Sigmoid colon (tissue), 4 donors: Measurements from ENCODE around the gene ABCA13.

Source experiments
- POLR2A ChIP-seq, 2 donors: fragments of 450-650 bp; IDR thresholded peaks; one replicate each; pipeline ENCODE4 v1.6.1; 2016; ENCODE audit warnings: antibody characterized with exemption in 2 of 2, mild to moderate bottlenecking in 2 of 2, moderate library complexity in 2 of 2
- POLR2AphosphoS5 ChIP-seq, 4 donors: sonication (generic); formaldehyde crosslinking; IDR thresholded peaks; one replicate each; pipeline ENCODE4 v1.6.1; 2017; ENCODE audit warnings: antibody characterized with exemption in 4 of 4
- TF ChIP-seq, protein P1 (sequence below), 4 experiments: fragments of 450-650 bp in 3 of 4; fragments of 200-600 bp in 1 of 4; IDR thresholded peaks; one replicate each; pipeline ENCODE4 v1.5.1; 2016 to 2019; ENCODE audit warnings: antibody characterized with exemption in 4 of 4, mild to moderate bottlenecking in 3 of 4, moderate library complexity in 2 of 4

DNA sequence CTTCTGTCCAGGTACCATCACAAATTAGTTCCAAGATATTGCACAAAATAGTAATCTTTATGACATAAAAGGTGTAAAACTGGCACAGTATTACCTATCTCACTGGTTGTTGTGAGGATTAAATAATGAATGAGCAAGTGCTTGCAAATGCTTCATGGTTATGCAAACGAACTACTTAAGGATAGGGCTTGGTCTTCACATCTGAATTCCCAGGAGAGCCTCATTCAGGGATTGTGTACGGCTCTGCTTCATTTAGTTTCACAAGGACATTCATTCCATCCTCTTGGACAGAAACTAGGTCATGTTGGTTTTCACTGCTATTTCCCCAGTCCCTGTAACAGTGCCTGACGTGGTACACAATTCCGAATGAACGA, 12.1 kb downstream of the ABCA13 start:
- TF ChIP-seq, protein P1, sequence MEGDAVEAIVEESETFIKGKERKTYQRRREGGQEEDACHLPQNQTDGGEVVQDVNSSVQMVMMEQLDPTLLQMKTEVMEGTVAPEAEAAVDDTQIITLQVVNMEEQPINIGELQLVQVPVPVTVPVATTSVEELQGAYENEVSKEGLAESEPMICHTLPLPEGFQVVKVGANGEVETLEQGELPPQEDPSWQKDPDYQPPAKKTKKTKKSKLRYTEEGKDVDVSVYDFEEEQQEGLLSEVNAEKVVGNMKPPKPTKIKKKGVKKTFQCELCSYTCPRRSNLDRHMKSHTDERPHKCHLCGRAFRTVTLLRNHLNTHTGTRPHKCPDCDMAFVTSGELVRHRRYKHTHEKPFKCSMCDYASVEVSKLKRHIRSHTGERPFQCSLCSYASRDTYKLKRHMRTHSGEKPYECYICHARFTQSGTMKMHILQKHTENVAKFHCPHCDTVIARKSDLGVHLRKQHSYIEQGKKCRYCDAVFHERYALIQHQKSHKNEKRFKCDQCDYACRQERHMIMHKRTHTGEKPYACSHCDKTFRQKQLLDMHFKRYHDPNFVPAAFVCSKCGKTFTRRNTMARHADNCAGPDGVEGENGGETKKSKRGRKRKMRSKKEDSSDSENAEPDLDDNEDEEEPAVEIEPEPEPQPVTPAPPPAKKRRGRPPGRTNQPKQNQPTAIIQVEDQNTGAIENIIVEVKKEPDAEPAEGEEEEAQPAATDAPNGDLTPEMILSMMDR (IDR thresholded peaks at IDR 0.05): no peak
- TF ChIP-seq POLR2AphosphoS5 (IDR thresholded peaks at IDR 0.05): no peak
- TF ChIP-seq POLR2A (IDR thresholded peaks at IDR 0.05): no peak
